Loucy (cell line): Measurements from ENCODE around the gene ANXA8L1.
"Not testable (repeated sequence)": the region's sequence is repeated elsewhere in the genome, so short reads cannot be mapped to it uniquely, and the experiment has no call there.

Source experiments
- H2AFZ ChIP-seq: fragments of 200-600 bp; sonication (generic); 2 replicates; pipeline ENCODE4 v1.6.0; 2016; ENCODE audit warnings: antibody characterized with exemption, mild to moderate bottlenecking, low read length, moderate library complexity
- H3F3A ChIP-seq: fragments of 200-600 bp; 2 replicates; pipeline ENCODE4 v1.6.0; 2016; ENCODE audit warnings: antibody characterized with exemption, low read depth, mild to moderate bottlenecking
- H3K27me3 ChIP-seq: fragments of 200-600 bp; sonication (generic); 2 replicates; pipeline ENCODE4 v1.6.1; 2014; ENCODE audit warnings: low read length, mild to moderate bottlenecking; ENCODE audit not compliant: insufficient read depth, poor library complexity, severe bottlenecking
- H3K36me3 ChIP-seq: fragments of 200-600 bp; sonication (generic); 2 replicates; pipeline ENCODE4 v1.6.1; 2016; ENCODE audit warnings: low read length; ENCODE audit not compliant: insufficient read depth
- H3K4me1 ChIP-seq: fragments of 200-600 bp; sonication (generic); 2 replicates; pipeline ENCODE4 v1.5.1; 2014; ENCODE audit warnings: low read length, mild to moderate bottlenecking; ENCODE audit not compliant: insufficient read depth, poor library complexity, severe bottlenecking
- H3K4me2 ChIP-seq: fragments of 200-600 bp; sonication (generic); 2 replicates; pipeline ENCODE4 v1.6.0; 2014; ENCODE audit warnings: antibody characterized with exemption, low read length, low read depth, mild to moderate bottlenecking; ENCODE audit not compliant: poor library complexity, severe bottlenecking
- H3K4me3 ChIP-seq: fragments of 200-600 bp; sonication (generic); 2 replicates; pipeline ENCODE4 v1.5.1; 2014; ENCODE audit warnings: low read length, mild to moderate bottlenecking, mixed read lengths; ENCODE audit not compliant: poor library complexity, severe bottlenecking
- H3K79me2 ChIP-seq: fragments of 200-600 bp; sonication (generic); 2 replicates; pipeline ENCODE4 v1.6.1; 2014; ENCODE audit warnings: low read length; ENCODE audit not compliant: insufficient read depth
- H3K9ac ChIP-seq: fragments of 200-600 bp; sonication (generic); 2 replicates; pipeline ENCODE4 v1.6.0; 2014; ENCODE audit warnings: mild to moderate bottlenecking, low read depth, low read length, moderate library complexity; ENCODE audit not compliant: poor library complexity, severe bottlenecking
- H3K9me2 ChIP-seq: fragments of 200-600 bp; sonication (generic); replicated peaks from 2 replicates; pipeline ENCODE4 v1.6.1; 2016; ENCODE audit warnings: low read depth, low read length, mixed read lengths
- H3K9me3 ChIP-seq: fragments of 200-600 bp; sonication (generic); 2 replicates; pipeline ENCODE4 v1.6.1; 2014; ENCODE audit warnings: mild to moderate bottlenecking, antibody characterized with exemption, low read length, low read depth; ENCODE audit not compliant: insufficient read depth
- H4K20me1 ChIP-seq: fragments of 200-600 bp; sonication (generic); 2 replicates; pipeline ENCODE4 v1.6.0; 2014; ENCODE audit warnings: antibody characterized with exemption, low read length, mild to moderate bottlenecking; ENCODE audit not compliant: insufficient read depth, poor library complexity, severe bottlenecking

Gene ANXA8L1

GRCh38 chr10:46385858-46386257 is 10.3 kb downstream of the ANXA8L1 start:
- H3K4me2 ChIP-seq, H3K27me3 ChIP-seq: not testable (repeated sequence)

GRCh38 chr10:46386694-46387093 is 11.1 kb downstream of the ANXA8L1 start:
- H3K4me1 ChIP-seq, H3K4me2 ChIP-seq: not testable (repeated sequence)

More at GRCh38 chr10:46385858-46386257, 10.3 kb downstream of the ANXA8L1 start:
- H3K4me3 ChIP-seq, H3K79me2 ChIP-seq, H3K36me3 ChIP-seq, H4K20me1 ChIP-seq, H3K9me3 ChIP-seq, H2AFZ ChIP-seq, H3K9ac ChIP-seq, H3K9me2 ChIP-seq, H3F3A ChIP-seq, H3K4me1 ChIP-seq: not testable (repeated sequence)

GRCh38 chr10:46387309-46387902 is 11.8 kb downstream of the ANXA8L1 start:
- H3K36me3 ChIP-seq, H3K4me3 ChIP-seq, H3F3A ChIP-seq, H3K4me2 ChIP-seq, H3K4me1 ChIP-seq, H3K79me2 ChIP-seq, H2AFZ ChIP-seq, H3K9me2 ChIP-seq, H3K27me3 ChIP-seq, H3K9ac ChIP-seq, H3K9me3 ChIP-seq, H4K20me1 ChIP-seq: not testable (repeated sequence)

More at GRCh38 chr10:46386694-46387093, 11.1 kb downstream of the ANXA8L1 start:
- not testable (repeated sequence) for H4K20me1 ChIP-seq, H3K79me2 ChIP-seq, H3K4me3 ChIP-seq, H3K27me3 ChIP-seq, H3K9ac ChIP-seq, H3K9me3 ChIP-seq, H3K36me3 ChIP-seq, H3F3A ChIP-seq, H3K9me2 ChIP-seq, H2AFZ ChIP-seq

- not testable (repeated sequence) for H3K9ac ChIP-seq, H3K27me3 ChIP-seq, H3K9me3 ChIP-seq, H2AFZ ChIP-seq, H3F3A ChIP-seq, H3K79me2 ChIP-seq, H3K4me2 ChIP-seq, H3K36me3 ChIP-seq, H3K9me2 ChIP-seq, H4K20me1 ChIP-seq, H3K4me1 ChIP-seq, H3K4me3 ChIP-seq
Measured at GRCh38 chr10:46391422-46391821, 15.8 kb downstream of the ANXA8L1 start.

GRCh38 chr10:46396441-46397279 is 21.1 kb downstream of the ANXA8L1 start:
- not testable (repeated sequence) for H3K27me3 ChIP-seq, H3K4me1 ChIP-seq, H3F3A ChIP-seq, H3K36me3 ChIP-seq, H3K79me2 ChIP-seq, H4K20me1 ChIP-seq, H3K9ac ChIP-seq, H3K9me3 ChIP-seq, H2AFZ ChIP-seq, H3K9me2 ChIP-seq, H3K4me3 ChIP-seq, H3K4me2 ChIP-seq

GRCh38 chr10:46397767-46398166 is 22.2 kb downstream of the ANXA8L1 start:
- not testable (repeated sequence) for H3K36me3 ChIP-seq, H3F3A ChIP-seq, H3K9me2 ChIP-seq, H3K4me3 ChIP-seq, H3K27me3 ChIP-seq, H3K4me2 ChIP-seq, H3K9ac ChIP-seq, H3K79me2 ChIP-seq, H3K9me3 ChIP-seq, H3K4me1 ChIP-seq, H4K20me1 ChIP-seq, H2AFZ ChIP-seq

- not testable (repeated sequence) for H3K27me3 ChIP-seq, H3K9me2 ChIP-seq, H3K9ac ChIP-seq, H4K20me1 ChIP-seq, H3K36me3 ChIP-seq, H3K79me2 ChIP-seq, H3F3A ChIP-seq, H3K4me1 ChIP-seq, H3K9me3 ChIP-seq
- Histone ChIP-seq H3K4me2 (peak overlapping the region; percentile 65), H3K4me3 (peak overlapping the region; percentile 52), H2AFZ (peak overlapping the region; percentile 61; the same call in 1 of the 2 replicates)
Measured at GRCh38 chr10:46398212-46398886, 22.8 kb downstream of the ANXA8L1 start.
